Skin of body (tissue), 3 donors: ENCODE results near the gene CCDC93. TPM values are rescaled to one million over a fixed set of nuclear protein-coding genes. Genes with fewer than 3 reads are reported as not detected.

Experiments
- DNase-seq: peaks from one replicate; lab custom pipeline; 2025; lab: John Stamatoyannopoulos, UW
- small RNA-seq: library from RNA; depleted of rRNA; stranded (forward); fragments of <200 nt; gene quantifications from one replicate; pipeline ENCODE3, GENCODE V24; 2014; ENCODE audit warnings: low replicate concordance
- total RNA-seq: library from RNA; depleted of rRNA; stranded (reverse); fragments of >200 nt; gene quantifications from one replicate; pipeline ENCODE4 v1.2.3, GENCODE V29; 2014

CCDC93 gene
- total RNA-seq, 1 donor from 2014 or later: 34.7 TPM

- DNase-seq: no peak
These were observed 95.3 kb downstream of the CCDC93 start for GRCh38 chr2:117918608-117919007.

- no peak for DNase-seq
These were observed 96.5 kb downstream of the CCDC93 start for GRCh38 chr2:117917223-117917917.

GRCh38 chr2:117902933-117903332 is 110.9 kb downstream of the CCDC93 start:
- DNase-seq: no peak

GRCh38 chr2:117888897-117889296 is 125.0 kb downstream of the CCDC93 start:
- no peak for DNase-seq

GRCh38 chr2:117885308-117885707 is 128.6 kb downstream of the CCDC93 start:
- DNase-seq: no peak

- DNase-seq: no peak
These were observed 134.9 kb downstream of the CCDC93 start for GRCh38 chr2:117879003-117879402.

- no peak for DNase-seq
These were observed 138.1 kb downstream of the CCDC93 start for GRCh38 chr2:117875786-117876185.

Small RNA genes lying within 50 kb of the gene (small RNA-seq; reads per million reads assigned to genes)
- gene RN7SL111P: not detected

Other genes starting within 250 kb of the CCDC93 start
- 51.3 TPM for gene DDX18, start 199.4 kb downstream of the CCDC93 start, total RNA-seq
- 21.9 TPM for gene INSIG2, start 74.4 kb upstream of the CCDC93 start, total RNA-seq